Measurements from ENCODE around the gene HRH1. TPM values are rescaled to one million over a fixed set of nuclear protein-coding genes. Genes with fewer than 3 reads are reported as not detected.

HRH1 gene
- total and polyA plus RNA-seq, 10 of the 15 experiments (the other 5 are each of a cell fraction or from before 2014, with no cell fraction given): not detected

DNA sequence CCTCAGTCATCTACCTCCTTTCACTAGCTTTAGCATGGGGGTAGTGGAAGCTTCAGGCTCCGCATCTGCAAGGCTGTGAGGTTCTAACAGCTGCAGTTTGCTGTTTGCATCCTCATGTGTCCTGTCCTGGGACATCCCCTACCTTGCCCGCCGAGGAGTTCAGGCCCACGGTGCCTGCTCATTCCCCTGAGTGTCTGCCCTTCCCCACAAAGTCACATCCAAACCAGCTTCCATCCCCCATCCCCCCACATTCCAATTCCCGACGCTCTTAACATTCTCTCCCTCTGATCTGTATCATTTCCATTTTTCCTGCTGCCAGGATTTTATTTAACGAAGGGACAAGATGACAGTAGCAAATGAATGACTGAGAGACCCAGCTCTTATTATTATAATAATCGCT lies 43.8 kb downstream of the HRH1 start:
- ChIA-PET POLR2A (no interaction called here), CTCF (interaction anchor here (0.5 to 0.9 kb wide), 2 partner anchors 21 to 137 kb away, joined by 3 read pairs; no protein-coding TSS in a partner anchor), SMC1A (ENCODE audit: uncharacterized antibody, unreplicated experiment) (no interaction called here), RAD21 (ENCODE audit: unreplicated experiment) (no interaction called here)
- no peak overlapping the region for H3K4me3 ChIP-seq
- no peaks in the 10 kb centered on the region for H3K36me3 ChIP-seq (ENCODE audit: control insufficient read depth in 2 of 2, insufficient read depth in 2 of 2, low read length in 1 of 2)
- no peaks in the 10 kb centered on the region for H3K79me2 ChIP-seq (ENCODE audit: control insufficient read depth, insufficient read depth, low read length)
- H3K9me3 ChIP-seq (replicated peaks; ENCODE audit: control insufficient read depth, insufficient read depth, low read length): no peaks in the 10 kb centered on the region
- H4K20me1 ChIP-seq (ENCODE audit: control insufficient read depth, insufficient read depth): no peaks in the 10 kb centered on the region
- BruUV-seq (replicated peaks): no TSS peak
- TF ChIP-seq FOS (IDR thresholded peaks at IDR 0.05; ENCODE audit: borderline replicate concordance, extremely low read depth, insufficient read length): no peak
- TF ChIP-seq, protein P1, sequence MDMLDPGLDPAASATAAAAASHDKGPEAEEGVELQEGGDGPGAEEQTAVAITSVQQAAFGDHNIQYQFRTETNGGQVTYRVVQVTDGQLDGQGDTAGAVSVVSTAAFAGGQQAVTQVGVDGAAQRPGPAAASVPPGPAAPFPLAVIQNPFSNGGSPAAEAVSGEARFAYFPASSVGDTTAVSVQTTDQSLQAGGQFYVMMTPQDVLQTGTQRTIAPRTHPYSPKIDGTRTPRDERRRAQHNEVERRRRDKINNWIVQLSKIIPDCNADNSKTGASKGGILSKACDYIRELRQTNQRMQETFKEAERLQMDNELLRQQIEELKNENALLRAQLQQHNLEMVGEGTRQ (IDR thresholded peaks at IDR 0.05; ENCODE audit: borderline replicate concordance, low read depth, low read length): no peak
- TF ChIP-seq, protein P2, sequence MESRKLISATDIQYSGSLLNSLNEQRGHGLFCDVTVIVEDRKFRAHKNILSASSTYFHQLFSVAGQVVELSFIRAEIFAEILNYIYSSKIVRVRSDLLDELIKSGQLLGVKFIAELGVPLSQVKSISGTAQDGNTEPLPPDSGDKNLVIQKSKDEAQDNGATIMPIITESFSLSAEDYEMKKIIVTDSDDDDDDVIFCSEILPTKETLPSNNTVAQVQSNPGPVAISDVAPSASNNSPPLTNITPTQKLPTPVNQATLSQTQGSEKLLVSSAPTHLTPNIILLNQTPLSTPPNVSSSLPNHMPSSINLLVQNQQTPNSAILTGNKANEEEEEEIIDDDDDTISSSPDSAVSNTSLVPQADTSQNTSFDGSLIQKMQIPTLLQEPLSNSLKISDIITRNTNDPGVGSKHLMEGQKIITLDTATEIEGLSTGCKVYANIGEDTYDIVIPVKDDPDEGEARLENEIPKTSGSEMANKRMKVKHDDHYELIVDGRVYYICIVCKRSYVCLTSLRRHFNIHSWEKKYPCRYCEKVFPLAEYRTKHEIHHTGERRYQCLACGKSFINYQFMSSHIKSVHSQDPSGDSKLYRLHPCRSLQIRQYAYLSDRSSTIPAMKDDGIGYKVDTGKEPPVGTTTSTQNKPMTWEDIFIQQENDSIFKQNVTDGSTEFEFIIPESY (IDR thresholded peaks at IDR 0.05): no peak
- no peak for TF ChIP-seq ASH2L (IDR thresholded peaks at IDR 0.05; ENCODE audit: borderline replicate concordance, low read depth)
- TF ChIP-seq, protein P3, sequence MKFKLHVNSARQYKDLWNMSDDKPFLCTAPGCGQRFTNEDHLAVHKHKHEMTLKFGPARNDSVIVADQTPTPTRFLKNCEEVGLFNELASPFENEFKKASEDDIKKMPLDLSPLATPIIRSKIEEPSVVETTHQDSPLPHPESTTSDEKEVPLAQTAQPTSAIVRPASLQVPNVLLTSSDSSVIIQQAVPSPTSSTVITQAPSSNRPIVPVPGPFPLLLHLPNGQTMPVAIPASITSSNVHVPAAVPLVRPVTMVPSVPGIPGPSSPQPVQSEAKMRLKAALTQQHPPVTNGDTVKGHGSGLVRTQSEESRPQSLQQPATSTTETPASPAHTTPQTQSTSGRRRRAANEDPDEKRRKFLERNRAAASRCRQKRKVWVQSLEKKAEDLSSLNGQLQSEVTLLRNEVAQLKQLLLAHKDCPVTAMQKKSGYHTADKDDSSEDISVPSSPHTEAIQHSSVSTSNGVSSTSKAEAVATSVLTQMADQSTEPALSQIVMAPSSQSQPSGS (IDR thresholded peaks at IDR 0.05; ENCODE audit: low read length): no peak
- TF ChIP-seq FOXM1 (IDR thresholded peaks at IDR 0.05; ENCODE audit: low read depth, low read length): no peak
- TF ChIP-seq TARDBP (IDR thresholded peaks at IDR 0.05; ENCODE audit: borderline replicate concordance): no peak
- TF ChIP-seq CEBPB (IDR thresholded peaks at IDR 0.05; ENCODE audit: borderline replicate concordance in 1 of 2, low read depth in 2 of 2, low read length in 2 of 2): no peak
- WGBS (ENCODE audit: insufficient coverage, insufficient replicate concordance, low lambda C conversion rate, missing lambda C conversion rate): 36% methylated on average over 8 of the region's 8 CpGs
- no peak overlapping the region for H2AFZ ChIP-seq (ENCODE audit: control insufficient read depth, low read depth, low read length)
- ATAC-seq (no peak), DNase-seq (ENCODE audit: low read depth, low spot score) (no peak), FAIRE-seq (no peak)
- no peaks in the 10 kb centered on the region for H3K4me1 ChIP-seq (ENCODE audit: control insufficient read depth, insufficient read depth, low read length)
- H3K4me2 ChIP-seq (ENCODE audit: control insufficient read depth, insufficient read depth): no peak overlapping the region
- no peaks in the 10 kb centered on the region; a peak in 2 of 4 replicates for H3K27me3 ChIP-seq (replicated peaks in 1 of 2; ENCODE audit: control insufficient read depth in 2 of 2, insufficient read depth in 2 of 2, low read length in 1 of 2)
- in situ Hi-C loops (cut with MboI): no loop called here
- no peak overlapping the region for H3K9ac ChIP-seq (ENCODE audit: control insufficient read depth, insufficient read depth, low read length)
- H3K27ac ChIP-seq (ENCODE audit: control insufficient read depth, insufficient read depth): no peak overlapping the region
- intact Hi-C loops (cut with micrococcal nuclease; ENCODE audit: unreplicated experiment): no loop called here
